Measurements from ENCODE around the gene AVPR1B. TPM values are rescaled to one million over a fixed set of nuclear protein-coding genes. Genes with fewer than 3 reads are reported as not detected.

The AVPR1B gene
- total and polyA plus RNA-seq, 2 of the 13 experiments (the other 11 are each of a cell fraction or from before 2014, with no cell fraction given) = 0.05 TPM; not detected in 1

DNA sequence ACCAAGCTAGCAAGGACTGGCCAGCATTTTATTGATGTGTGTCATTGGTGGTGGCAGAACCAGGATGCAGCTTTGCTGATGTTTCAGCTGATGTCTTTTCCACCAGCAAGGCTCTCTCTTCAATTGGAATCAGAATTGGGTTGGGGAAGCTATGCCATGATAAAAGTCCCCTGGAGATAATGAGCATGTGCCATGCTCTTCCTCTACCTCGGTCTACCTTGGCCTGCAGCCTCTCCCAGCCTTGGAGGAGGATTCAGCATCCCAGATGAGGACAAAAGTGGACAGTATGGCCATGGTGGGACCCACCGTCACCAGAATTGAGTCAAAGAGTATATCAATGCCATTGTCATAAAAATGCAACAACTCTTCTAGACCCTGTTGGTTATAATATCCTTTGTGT, 8.6 kb downstream of the AVPR1B start (continued):
- TF ChIP-seq, protein P1, sequence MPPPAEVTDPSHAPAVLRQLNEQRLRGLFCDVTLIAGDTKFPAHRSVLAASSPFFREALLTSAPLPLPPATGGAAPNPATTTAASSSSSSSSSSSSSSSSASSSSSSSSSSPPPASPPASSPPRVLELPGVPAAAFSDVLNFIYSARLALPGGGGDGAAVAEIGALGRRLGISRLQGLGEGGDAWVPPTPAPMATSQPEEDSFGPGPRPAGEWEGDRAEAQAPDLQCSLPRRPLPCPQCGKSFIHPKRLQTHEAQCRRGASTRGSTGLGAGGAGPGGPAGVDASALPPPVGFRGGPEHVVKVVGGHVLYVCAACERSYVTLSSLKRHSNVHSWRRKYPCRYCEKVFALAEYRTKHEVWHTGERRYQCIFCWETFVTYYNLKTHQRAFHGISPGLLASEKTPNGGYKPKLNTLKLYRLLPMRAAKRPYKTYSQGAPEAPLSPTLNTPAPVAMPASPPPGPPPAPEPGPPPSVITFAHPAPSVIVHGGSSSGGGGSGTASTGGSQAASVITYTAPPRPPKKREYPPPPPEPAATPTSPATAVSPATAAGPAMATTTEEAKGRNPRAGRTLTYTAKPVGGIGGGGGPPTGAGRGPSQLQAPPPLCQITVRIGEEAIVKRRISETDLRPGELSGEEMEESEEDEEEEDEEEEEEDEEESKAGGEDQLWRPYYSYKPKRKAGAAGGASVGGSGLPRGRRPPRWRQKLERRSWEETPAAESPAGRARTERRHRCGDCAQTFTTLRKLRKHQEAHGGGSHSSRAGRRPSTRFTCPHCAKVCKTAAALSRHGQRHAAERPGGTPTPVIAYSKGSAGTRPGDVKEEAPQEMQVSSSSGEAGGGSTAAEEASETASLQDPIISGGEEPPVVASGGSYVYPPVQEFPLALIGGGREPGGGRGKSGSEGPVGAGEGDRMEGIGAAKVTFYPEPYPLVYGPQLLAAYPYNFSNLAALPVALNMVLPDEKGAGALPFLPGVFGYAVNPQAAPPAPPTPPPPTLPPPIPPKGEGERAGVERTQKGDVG (CRISPR knock-in tag; IDR thresholded peaks at IDR 0.05; ENCODE audit: borderline replicate concordance) = no peak
- no peak for TF ChIP-seq PHB2 (IDR thresholded peaks at IDR 0.05; ENCODE audit: partially characterized antibody)
- TF ChIP-seq, protein P2, sequence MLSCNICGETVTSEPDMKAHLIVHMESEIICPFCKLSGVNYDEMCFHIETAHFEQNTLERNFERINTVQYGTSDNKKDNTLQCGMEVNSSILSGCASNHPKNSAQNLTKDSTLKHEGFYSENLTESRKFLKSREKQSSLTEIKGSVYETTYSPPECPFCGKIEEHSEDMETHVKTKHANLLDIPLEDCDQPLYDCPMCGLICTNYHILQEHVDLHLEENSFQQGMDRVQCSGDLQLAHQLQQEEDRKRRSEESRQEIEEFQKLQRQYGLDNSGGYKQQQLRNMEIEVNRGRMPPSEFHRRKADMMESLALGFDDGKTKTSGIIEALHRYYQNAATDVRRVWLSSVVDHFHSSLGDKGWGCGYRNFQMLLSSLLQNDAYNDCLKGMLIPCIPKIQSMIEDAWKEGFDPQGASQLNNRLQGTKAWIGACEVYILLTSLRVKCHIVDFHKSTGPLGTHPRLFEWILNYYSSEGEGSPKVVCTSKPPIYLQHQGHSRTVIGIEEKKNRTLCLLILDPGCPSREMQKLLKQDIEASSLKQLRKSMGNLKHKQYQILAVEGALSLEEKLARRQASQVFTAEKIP (CRISPR knock-in tag; IDR thresholded peaks at IDR 0.05; ENCODE audit: borderline replicate concordance) = no peak

- ChIA-PET CTCF (ENCODE audit: low intra/inter-chr PET ratio, low total read pairs) (interaction anchor here (0.8 to 5.0 kb wide), 5 partner anchors 73 to 188 kb away, joined by 3 to 105 read pairs (median 5); no protein-coding TSS in a partner anchor), POLR2A (interaction anchor here (0.6 to 1.0 kb wide), 3 partner anchors 52 to 78 kb away, joined by 3 to 5 read pairs (median 4); no protein-coding TSS in a partner anchor)
- intact Hi-C loops (cut with micrococcal nuclease; ENCODE audit: unreplicated experiment) = loop anchor here (1.0 to 2.0 kb wide), 2 partner anchors 50 to 188 kb away; no protein-coding TSS in a partner anchor
- no peaks in the 10 kb centered on the region for H3K27me3 ChIP-seq (ENCODE audit: control insufficient read depth in 1 of 2, insufficient read depth in 2 of 2, low read length in 2 of 2)
- WGBS (ENCODE audit: low lambda C conversion rate) = 27% methylated on average over 6 of the region's 7 CpGs
- H3K9me3 ChIP-seq (ENCODE audit: low read length) = no peaks in the 10 kb centered on the region
- H3K4me2 ChIP-seq (ENCODE audit: low read depth, low read length) = no peak overlapping the region
- TF ChIP-seq HNF4G (IDR thresholded peaks at IDR 0.05; ENCODE audit: borderline replicate concordance, low read depth, low read length) (no peak), HNF4G (CRISPR knock-in tag; IDR thresholded peaks at IDR 0.05; ENCODE audit: borderline replicate concordance, low read depth) (no peak), PHF8 (CRISPR knock-in tag; IDR thresholded peaks at IDR 0.05) (no peak)
- in situ Hi-C loops (cut with HindIII; ENCODE audit: extremely low pct_ligation_motif_present, low pct_unique_long_range_greater_than_20kb) = loop anchor here (5.0 to 10.0 kb wide), 4 partner anchors 80 to 312 kb away; no protein-coding TSS in a partner anchor
- H4K20me1 ChIP-seq (ENCODE audit: insufficient read depth, low read length) = no peaks in the 10 kb centered on the region
- no peak overlapping the region for H3K9ac ChIP-seq (ENCODE audit: insufficient read depth, low read depth, low read length)
- peaks cover 19% of the 10 kb centered on the region for H3K4me1 ChIP-seq (ENCODE audit: insufficient read depth, low read length)
- H3K27ac ChIP-seq (ENCODE audit: extremely low read length, insufficient read depth, low read length) = no peak overlapping the region
- H3K4me3 ChIP-seq (replicated peaks in 1 of 3; ENCODE audit: insufficient read depth in 1 of 3, low read depth in 2 of 3, low read length in 3 of 3) = no peak overlapping the region
- no TSS peak for BruUV-seq (replicated peaks)
- H3K36me3 ChIP-seq (replicated peaks in 1 of 2; ENCODE audit: control insufficient read depth in 1 of 2, insufficient read depth in 2 of 2, low read length in 2 of 2) = no peaks in the 10 kb centered on the region
- no peak overlapping the region for H2AFZ ChIP-seq (ENCODE audit: low read length)
- DNase-seq (ENCODE audit: low spot score) (no peak), ATAC-seq (peak; percentile 5), FAIRE-seq (no peak)
- H3K79me2 ChIP-seq (ENCODE audit: insufficient read depth, low read length) = no peaks in the 10 kb centered on the region
Measured at GRCh38 chr1:206107168-206107544, 10.0 kb downstream of the AVPR1B start.
